Ovary (tissue), 3 donors: ENCODE results near the gene DTYMK.
A peak's percentile ranks its signal among the peaks of the same experiment; 100 is the strongest.

Experiments used
- CTCF ChIP-seq, 3 donors: fragments of 450-650 bp in 2 of 3; fragments of 200-600 bp in 1 of 3; IDR thresholded peaks; one replicate each; pipeline versions ENCODE4 v1.5.1 to v1.8.0; 2016 to 2022; ENCODE audit warnings: antibody characterized with exemption in 3 of 3, mild to moderate bottlenecking in 1 of 3
- POLR2A ChIP-seq: fragments of 450-650 bp; IDR thresholded peaks from one replicate; pipeline ENCODE4 v1.6.1; 2017; ENCODE audit warnings: antibody characterized with exemption, mild to moderate bottlenecking, moderate library complexity
- donor health status: DM: no; HTN: no; CAD: no.

- TF ChIP-seq CTCF (IDR thresholded peaks at IDR 0.05), result no peak
- peak; percentile 84 for TF ChIP-seq POLR2A
Measured at GRCh38 chr2:241686650-241687425, at the start of gene DTYMK.
